Lower leg skin (tissue), 4 donors: Measurements from ENCODE around the gene IQCC. TPM values are rescaled to one million over a fixed set of nuclear protein-coding genes. Genes with fewer than 3 reads are reported as not detected.

Experiments
- DNase-seq, 2 donors: peaks; one replicate each; pipeline ENCODE4 v3.0.0-alpha.2; 2019; ENCODE audit warnings: low spot score in 2 of 2
- H3K4me3 ChIP-seq: fragments of 200-600 bp; sonication (generic); 2 replicates; pipeline ENCODE4 v1.5.1; 2017; ENCODE audit warnings: mild to moderate bottlenecking, low read depth; ENCODE audit not compliant: poor library complexity, severe bottlenecking
- CTCF ChIP-seq, 3 donors: fragments of 450-650 bp; IDR thresholded peaks; one replicate each; pipeline ENCODE4 v1.5.1; 2016; ENCODE audit warnings: antibody characterized with exemption in 3 of 3, mild to moderate bottlenecking in 3 of 3, moderate library complexity in 2 of 3
- POLR2A ChIP-seq, 2 donors: fragments of 450-650 bp; IDR thresholded peaks; one replicate each; pipeline ENCODE4 v1.6.1; 2016 to 2017; ENCODE audit warnings: antibody characterized with exemption in 2 of 2, mild to moderate bottlenecking in 1 of 2, moderate library complexity in 1 of 2
- WGBS, 2 donors: methylation state at CpG; one replicate each; pipeline ENCODE4 v1.1.5; 2018; 5-methylcytosine and 5-hydroxymethylcytosine counted together
- intact Hi-C: fragments of 100-400 bp; cut with DNase I; formaldehyde crosslinking; loops from one replicate; pipeline ENCODE4 v1.15.0; 2023; ENCODE audit warnings: low total_unique reads
- total RNA-seq, 4 donors: library from RNA; depleted of rRNA; stranded (reverse); fragments of >200 nt; gene quantifications; one replicate each; pipeline ENCODE4 v1.1.0, GENCODE V29; 2016

IQCC gene
- total RNA-seq, 4 donors from 2014 or later = 3.4 to 6.5 (median 4.7) TPM

- H3K4me3 ChIP-seq = no peak overlapping the region
- DNase-seq = no peak
- intact Hi-C loops = no loop called here
- WGBS, 2 donors = 77 to 87% methylated on average over 10 of the region's 10 CpGs
- no peak for TF ChIP-seq POLR2A (IDR thresholded peaks at IDR 0.05)
- TF ChIP-seq CTCF (IDR thresholded peaks at IDR 0.05) = no peak
Observed at GRCh38 chr1:32255072-32256071, 49.9 kb downstream of the IQCC start.

DNA sequence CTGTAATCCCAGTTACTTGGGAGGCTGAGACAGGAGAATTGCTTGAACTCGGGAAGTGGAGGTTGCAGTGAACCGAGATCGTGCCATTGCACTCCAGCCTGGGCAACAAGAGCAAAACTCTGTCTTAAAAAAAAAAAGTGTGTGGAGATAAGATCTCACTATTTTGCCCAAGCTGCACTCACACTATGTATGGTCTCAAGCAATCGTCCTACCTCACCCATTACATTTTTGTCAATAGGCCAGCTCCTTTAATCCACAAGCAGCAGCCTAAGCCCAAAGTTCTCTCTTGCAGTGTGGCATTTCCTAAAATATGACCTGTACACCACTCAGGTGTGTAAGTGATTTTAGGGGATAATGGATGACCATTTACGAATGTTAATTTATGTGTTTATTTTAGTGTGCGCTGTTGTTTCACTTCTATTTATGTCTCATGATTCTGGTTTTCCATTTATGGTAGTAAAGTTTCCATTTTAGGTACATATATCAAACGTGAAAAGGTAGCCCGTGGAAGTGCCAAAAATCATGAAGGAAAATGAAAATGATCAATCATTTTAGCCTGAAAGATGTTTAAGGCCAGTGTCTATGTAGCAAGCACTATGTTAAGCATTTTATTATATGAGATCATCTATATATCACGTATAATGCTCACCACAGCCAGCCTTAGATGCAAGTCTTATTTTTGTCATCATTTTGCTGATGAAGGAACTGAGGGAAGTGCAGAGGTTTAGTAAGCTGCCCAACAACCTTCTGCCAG, 51.2 kb downstream of the IQCC start:
- intact Hi-C loops = no loop called here
- no peak for DNase-seq
- WGBS, 2 donors = 72 to 81% methylated on average over 9 of the region's 9 CpGs
- no peak overlapping the region for H3K4me3 ChIP-seq
- TF ChIP-seq CTCF (IDR thresholded peaks at IDR 0.05) (no peak), POLR2A (IDR thresholded peaks at IDR 0.05) (no peak)

DNA sequence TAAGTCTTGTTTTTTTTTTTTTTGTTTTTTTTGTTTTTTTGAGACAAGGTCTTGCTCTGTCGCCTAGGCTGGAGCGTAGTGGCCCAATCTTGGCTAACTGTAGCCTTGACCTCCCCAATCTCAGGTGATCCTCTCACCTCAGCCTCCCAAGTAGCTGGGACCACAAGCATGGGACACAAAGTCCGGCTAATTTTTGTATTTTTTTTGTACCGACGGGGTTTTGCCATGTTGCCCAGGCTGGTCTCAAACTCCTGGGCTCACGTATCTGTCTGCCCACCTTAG, 51.7 kb downstream of the IQCC start:
- WGBS, 2 donors = 87 to 88% methylated on average over 6 of the region's 6 CpGs
- DNase-seq = no peak
- no peak for TF ChIP-seq POLR2A (IDR thresholded peaks at IDR 0.05)
- no peak for TF ChIP-seq CTCF (IDR thresholded peaks at IDR 0.05)
- intact Hi-C loops = no loop called here
- H3K4me3 ChIP-seq = no peak overlapping the region

Other genes with a start within 250 kb of the IQCC start
- 10 to 100 TPM; 60.8 to 94.3 (median 84.7) TPM for gene KHDRBS1, start 191.8 kb upstream of the IQCC start, total RNA-seq
- 1 to 10 TPM; 2.9 to 5.0 (median 4.3) TPM for gene TMEM39B, start 132.7 kb upstream of the IQCC start, total RNA-seq
- gene KPNA6, start 97.6 kb upstream of the IQCC start, total RNA-seq = 10 to 100 TPM; 44.2 to 48.5 (median 44.3) TPM
- 10 to 100 TPM; 41.1 to 62.0 (median 56.6) TPM for gene TXLNA, start 26.0 kb upstream of the IQCC start, total RNA-seq
- gene CCDC28B, start 5.1 kb upstream of the IQCC start, total RNA-seq = 1 to 10 TPM; 2.0 to 3.6 (median 3.3) TPM
- not detected for gene DCDC2B, start 3.4 kb downstream of the IQCC start, total RNA-seq
- 10 to 100 TPM in 2 of 4 donors, 1 to 10 TPM in 2; 2.7 to 14.8 (median 9.0) TPM for gene TMEM234, start 16.7 kb downstream of the IQCC start, total RNA-seq
- gene EIF3I, start 16.7 kb downstream of the IQCC start, total RNA-seq = 100 to 1,000 TPM; 128 to 189 (median 169) TPM
- gene FAM167B, start 41.6 kb downstream of the IQCC start, total RNA-seq = 1 to 10 TPM in 1 of 4 donors, under 1 TPM in 2, not detected in 1; 0.42 to 1.4 (median 0.51) TPM
- gene LCK, start 45.6 kb downstream of the IQCC start, total RNA-seq = 1 to 10 TPM in 3 of 4 donors, under 1 TPM in 1; 0.25 to 3.0 (median 2.0) TPM
- 10 to 100 TPM; 45.7 to 53.9 (median 47.9) TPM for gene HDAC1, start 86.4 kb downstream of the IQCC start, total RNA-seq
- 10 to 100 TPM in 2 of 4 donors, 1 to 10 TPM in 2; 6.9 to 21.0 (median 11.1) TPM for gene MARCKSL1, start 130.6 kb downstream of the IQCC start, total RNA-seq
- 10 to 100 TPM in 2 of 4 donors, 1 to 10 TPM in 2; 7.2 to 20.1 (median 8.7) TPM for gene FAM229A, start 156.8 kb downstream of the IQCC start, total RNA-seq
- gene TSSK3, start 156.9 kb downstream of the IQCC start, total RNA-seq = 1 to 10 TPM in 1 of 4 donors, under 1 TPM in 2, not detected in 1; 0.42 to 1.5 (median 0.84) TPM
- gene BSDC1, start 188.8 kb downstream of the IQCC start, total RNA-seq = 100 to 1,000 TPM in 3 of 4 donors, 10 to 100 TPM in 1; 72.5 to 147 (median 105) TPM